A549 (cell line): ENCODE results near the gene ICA1L. TPM values are rescaled to one million over a fixed set of nuclear protein-coding genes. Genes with fewer than 3 reads are reported as not detected.

ENCODE experiments used
- ATAC-seq, 2 experiments: fragments of 200-7000 bp in 1 of 2; fragments of >200 bp in 1 of 2; cut with Nextera tagmentation in 1 of 2; cut with Tn5 transposase in 1 of 2; 3 replicates each; pipeline versions ENCODE4 v1.8.0 to v1.9.1; 2018 to 2020; ENCODE audit warnings: mild to moderate bottlenecking in 1 of 2, moderate library complexity in 1 of 2
- CTCF ChIA-PET: fragments of 300-600 bp; sonication (Branson Sonifier 250); formaldehyde crosslinking; extraction: SDS; loops from one replicate; lab custom pipeline; 2021; ENCODE audit warnings: antibody characterized with exemption, inconsistent platforms; lab: Yijun Ruan, JAX
- POLR2A ChIA-PET: fragments of 350-600 bp; formaldehyde crosslinking; extraction: SDS; loops from one replicate; lab custom pipeline; 2021; ENCODE audit warnings: antibody characterized with exemption, inconsistent platforms; lab: Yijun Ruan, JAX
- DNase-seq, 2 experiments: peaks; one replicate each; pipeline versions ENCODE4 v3.0.0 to v3.0.0-alpha.2; 2011 to 2016; ENCODE audit warnings: low read depth in 1 of 2, low spot score in 1 of 2
- FAIRE-seq: peaks from 2 replicates; lab custom pipeline; 2011; peaks lifted over from hg19 to GRCh38; lab: Jason Lieb, UNC
- H3K27ac ChIP-seq, 2 experiments: fragments of >200 bp; sonication (Bioruptor Twin); formaldehyde crosslinking; 3 replicates each; pipeline ENCODE4 v1.5.1; 2016 to 2017
- H3K4me1 ChIP-seq: fragments of >200 bp; sonication (Bioruptor Twin); formaldehyde crosslinking; 3 replicates; pipeline ENCODE4 v1.6.1; 2016
- H3K4me2 ChIP-seq: fragments of >200 bp; sonication (Bioruptor Twin); formaldehyde crosslinking; 3 replicates; pipeline ENCODE4 v1.6.1; 2016
- H3K4me3 ChIP-seq: fragments of >200 bp; sonication (Bioruptor Twin); formaldehyde crosslinking; 3 replicates; pipeline ENCODE4 v1.5.1; 2016
- H3K9me3 ChIP-seq: fragments of >200 bp; sonication (Bioruptor Twin); formaldehyde crosslinking; 3 replicates; pipeline ENCODE4 v1.6.1; 2016
- ATOH8 ChIP-seq: fragments of 250-450 bp; sonication (Bioruptor Pico); IDR thresholded peaks from 2 replicates; pipeline ENCODE4 v1.5.0; 2020; ENCODE audit warnings: low read depth, mild to moderate bottlenecking, moderate library complexity
- BHLHE40 ChIP-seq: IDR thresholded peaks from 2 replicates; pipeline ENCODE4 v1.6.1; 2012; ENCODE audit warnings: low read depth, low read length, inconsistent platforms
- CHD2 ChIP-seq: fragments of 150-350 bp; IDR thresholded peaks from 2 replicates; pipeline ENCODE4 v1.6.1; 2014; ENCODE audit warnings: low read length; ENCODE audit not compliant: partially characterized antibody
- EHF ChIP-seq: fragments of 250-450 bp; sonication (Bioruptor Pico); IDR thresholded peaks from 2 replicates; pipeline ENCODE4 v1.5.0; 2020; ENCODE audit warnings: mild to moderate bottlenecking
- EHMT2 ChIP-seq: fragments of 200-600 bp; sonication (generic); IDR thresholded peaks from 2 replicates; pipeline ENCODE4 v1.6.1; 2016; ENCODE audit warnings: antibody characterized with exemption, low read depth, mild to moderate bottlenecking, moderate library complexity
- ELK1 ChIP-seq: fragments of 150-350 bp; IDR thresholded peaks from 2 replicates; pipeline ENCODE4 v1.6.1; 2014; ENCODE audit warnings: low read depth, mild to moderate bottlenecking, low read length
- EP300 ChIP-seq, 2 experiments: fragments of >200 bp; sonication (Bioruptor Twin); formaldehyde crosslinking; IDR thresholded peaks; 2 replicates in 1 of 2; 3 replicates in 1 of 2; pipeline ENCODE4 v1.6.1; 2016 to 2017
- ESRRA ChIP-seq: fragments of 150-350 bp; IDR thresholded peaks from 2 replicates; pipeline ENCODE4 v1.6.1; 2014; ENCODE audit warnings: mild to moderate bottlenecking, low read length, borderline replicate concordance
- HDAC2 ChIP-seq: fragments of 200-600 bp; sonication (generic); IDR thresholded peaks from 2 replicates; pipeline ENCODE4 v1.6.1; 2016
- HES2 ChIP-seq: fragments of >200 bp; sonication (Bioruptor Twin); formaldehyde crosslinking; IDR thresholded peaks from 2 replicates; pipeline ENCODE4 v1.6.1; 2016
- HOXA7 ChIP-seq: fragments of 250-450 bp; sonication (Bioruptor Pico); IDR thresholded peaks from 2 replicates; pipeline ENCODE4 v1.5.0; 2020; ENCODE audit warnings: mild to moderate bottlenecking, moderate library complexity
- HOXB13 ChIP-seq: fragments of 250-450 bp; sonication (Bioruptor Pico); IDR thresholded peaks from 2 replicates; pipeline ENCODE4 v1.5.0; 2020; ENCODE audit warnings: low read depth, mild to moderate bottlenecking, moderate library complexity
- JUN ChIP-seq, 2 experiments: fragments of >200 bp; sonication (Bioruptor Twin); formaldehyde crosslinking; IDR thresholded peaks; 2 replicates in 1 of 2; 3 replicates in 1 of 2; pipeline ENCODE4 v1.6.1; 2016 to 2017
- KDM1A ChIP-seq: fragments of 200-600 bp; sonication (generic); IDR thresholded peaks from 2 replicates; pipeline ENCODE4 v1.6.1; 2016; ENCODE audit warnings: low read depth, mild to moderate bottlenecking
- KDM5A ChIP-seq: fragments of 200-600 bp; sonication (generic); IDR thresholded peaks from 2 replicates; pipeline ENCODE4 v1.6.1; 2016; ENCODE audit warnings: antibody characterized with exemption, mild to moderate bottlenecking
- MYC ChIP-seq: IDR thresholded peaks from 2 replicates; pipeline ENCODE4 v1.6.1; 2012; ENCODE audit warnings: mild to moderate bottlenecking, inconsistent platforms, low read length, improper control_type of control experiment, borderline replicate concordance
- NFE2L2 ChIP-seq: fragments of 150-350 bp; conservative IDR thresholded peaks from 2 replicates; pipeline ENCODE4 v1.6.1; 2014; ENCODE audit warnings: low read length
- PHF8 ChIP-seq: fragments of 200-600 bp; sonication (generic); IDR thresholded peaks from 2 replicates; pipeline ENCODE4 v1.6.1; 2016; ENCODE audit warnings: low read depth, mild to moderate bottlenecking, antibody characterized with exemption, moderate library complexity, borderline replicate concordance
- POLR2AphosphoS2 ChIP-seq: conservative IDR thresholded peaks from 2 replicates; pipeline ENCODE4 v1.6.1; 2012; ENCODE audit warnings: low read length, improper control_type of control experiment, inconsistent platforms
- RCOR1 ChIP-seq: fragments of 150-350 bp; IDR thresholded peaks from 2 replicates; pipeline ENCODE4 v1.6.1; 2014; ENCODE audit warnings: antibody characterized with exemption, low read length, low read depth
- REST ChIP-seq: fragments of 200-600 bp; sonication (generic); IDR thresholded peaks from 2 replicates; pipeline ENCODE4 v1.6.1; 2016; ENCODE audit warnings: antibody characterized with exemption, mild to moderate bottlenecking, moderate library complexity
- RFX5 ChIP-seq: fragments of 450-650 bp; IDR thresholded peaks from 2 replicates; pipeline ENCODE4 v1.7.1; 2014; ENCODE audit warnings: antibody characterized with exemption, mild to moderate bottlenecking, moderate library complexity
- RNF2 ChIP-seq: fragments of 200-600 bp; sonication (generic); IDR thresholded peaks from 2 replicates; pipeline ENCODE4 v1.6.1; 2016; ENCODE audit warnings: low read depth, mild to moderate bottlenecking, antibody characterized with exemption, moderate library complexity, borderline replicate concordance
- SMC3 ChIP-seq: fragments of >200 bp; sonication (Bioruptor Twin); formaldehyde crosslinking; IDR thresholded peaks from 3 replicates; pipeline ENCODE4 v1.6.1; 2018; ENCODE audit warnings: inconsistent platforms
- TFCP2L1 ChIP-seq: fragments of 250-450 bp; sonication (Bioruptor Pico); IDR thresholded peaks from 2 replicates; pipeline ENCODE4 v1.5.0; 2021; ENCODE audit warnings: mild to moderate bottlenecking
- USF2 ChIP-seq: fragments of 450-650 bp; IDR thresholded peaks from 2 replicates; pipeline ENCODE4 v1.6.1; 2014; ENCODE audit warnings: antibody characterized with exemption
- ZNF302 ChIP-seq: fragments of 250-450 bp; sonication (Bioruptor Pico); IDR thresholded peaks from 2 replicates; pipeline ENCODE4 v1.9.0; 2021; ENCODE audit warnings: inconsistent platforms, mild to moderate bottlenecking, moderate library complexity
- ZSCAN20 ChIP-seq: fragments of 250-450 bp; sonication (Bioruptor Pico); IDR thresholded peaks from 2 replicates; pipeline ENCODE4 v1.8.0; 2022; ENCODE audit warnings: mild to moderate bottlenecking, moderate library complexity
- WGBS: methylation state at CpG from one replicate; pipeline ENCODE4 v1.1.6; 2017; ENCODE audit errors: missing lambda C conversion rate; 5-methylcytosine and 5-hydroxymethylcytosine counted together
- polyA plus RNA-seq, 4 experiments: library from polyadenylated mRNA; depleted of rRNA in 3 of 4; stranded (reverse); fragments of >200 nt; fragmentation: RNase III in 1 of 4; extraction: RNeasy Plus Mini Kit Qiagen cat#74134 plus additional on column Dnase treatment in 1 of 4; gene quantifications; 2 replicates in 3 of 4; 3 replicates in 1 of 4; pipeline ENCODE4 v1.2.3, GENCODE V29; 2011 to 2017

The ICA1L gene
- polyA plus RNA-seq, 2 of the 4 experiments (the other 2 are of a cell fraction): 2.2 to 6.0 TPM

GRCh38 chr2:202773301-202773973, 98.1 kb downstream of the ICA1L start (continued):
- TF ChIP-seq NFE2L2 (no peak), BHLHE40 (no peak)
- TF ChIP-seq, all 56 proteins: peak for 0

- ATAC-seq: no peak
- FAIRE-seq: no peak
- H3K4me3 ChIP-seq: no peak overlapping the region
- WGBS: 90% methylated on average over 7 of the region's 7 CpGs
- H3K4me2 ChIP-seq: no peak overlapping the region
- H3K4me1 ChIP-seq: no peaks in the 10 kb centered on the region
- POLR2A ChIA-PET: no interaction called here
- CTCF ChIA-PET: no interaction called here
- TF ChIP-seq EP300 (IDR thresholded peaks at IDR 0.05): no peak
- no peak for TF ChIP-seq EHMT2
- no peak for TF ChIP-seq ATOH8 (CRISPR knock-in tag)
- no peak for TF ChIP-seq POLR2AphosphoS2
- no peak for TF ChIP-seq TFCP2L1 (CRISPR knock-in tag)
- no peak for TF ChIP-seq ZSCAN20 (CRISPR knock-in tag)
- no peak for TF ChIP-seq HOXB13 (CRISPR knock-in tag)
- no peak for TF ChIP-seq ELK1
- TF ChIP-seq RNF2: no peak
- no peak for TF ChIP-seq KDM5A
- TF ChIP-seq HOXA7 (CRISPR knock-in tag): no peak
- H3K9me3 ChIP-seq: no peaks in the 10 kb centered on the region
- no peak overlapping the region for H3K27ac ChIP-seq
- no peak for DNase-seq
These were observed 99.7 kb downstream of the ICA1L start for GRCh38 chr2:202771741-202772460.

GRCh38 chr2:202771336-202771735, 100.2 kb downstream of the ICA1L start:
- ChIA-PET CTCF (no interaction called here), POLR2A (no interaction called here)
- no peaks in the 10 kb centered on the region for H3K9me3 ChIP-seq
- no peak overlapping the region for H3K27ac ChIP-seq
- WGBS: 85% methylated on average over 1 of the region's 1 CpG
- no peak for TF ChIP-seq SMC3
- TF ChIP-seq HDAC2: no peak
- no peak for TF ChIP-seq RFX5
- TF ChIP-seq USF2: no peak
- no peak for TF ChIP-seq EHF (CRISPR knock-in tag)
- TF ChIP-seq PHF8: no peak
- TF ChIP-seq CHD2: no peak
- TF ChIP-seq ESRRA: no peak
- no peak for TF ChIP-seq HES2
- TF ChIP-seq NFE2L2: no peak
- TF ChIP-seq REST: no peak
- TF ChIP-seq ZNF302 (CRISPR knock-in tag): no peak
- no peak for TF ChIP-seq JUN (IDR thresholded peaks at IDR 0.05)
- TF ChIP-seq MYC: no peak
- TF ChIP-seq RCOR1: no peak
- no peak for TF ChIP-seq KDM1A
- ATAC-seq (no peak), DNase-seq (no peak), FAIRE-seq (no peak)
- H3K4me1 ChIP-seq: no peaks in the 10 kb centered on the region
- no peak overlapping the region for H3K4me2 ChIP-seq
- no peak overlapping the region for H3K4me3 ChIP-seq
